RWPE1 (cell line): Measurements from ENCODE around the gene ULBP1.
A peak's percentile ranks its signal among the peaks of the same experiment; 100 is the strongest.
"Not testable (repeated sequence)": the region's sequence is repeated elsewhere in the genome, so short reads cannot be mapped to it uniquely, and the experiment has no call there.

ENCODE experiments used
- CTCF ChIA-PET: fragments of 350-600 bp; sonication (Branson Sonifier 250); formaldehyde crosslinking; extraction: SDS; loops from one replicate; lab custom pipeline; 2021; lab: Yijun Ruan, JAX
- POLR2A ChIA-PET: fragments of 400-600 bp; formaldehyde crosslinking; extraction: SDS; loops from one replicate; lab custom pipeline; 2020; ENCODE audit warnings: antibody characterized with exemption; ENCODE audit not compliant: low non-redundant PET; lab: Yijun Ruan, JAX
- DNase-seq: peaks from one replicate; pipeline ENCODE4 v3.0.0; 2012; ENCODE audit warnings: low spot score
- H3K27ac ChIP-seq: fragments of 450-650 bp; 2 replicates; pipeline ENCODE4 v1.5.1; 2017
- CTCF ChIP-seq: fragments of 450-650 bp; conservative IDR thresholded peaks from 2 replicates; pipeline ENCODE4 v1.5.1; 2017; ENCODE audit warnings: low read depth, mild to moderate bottlenecking

ULBP1 gene

GRCh38 chr6:149951626-149952025, 12.1 kb upstream of the ULBP1 start:
- POLR2A ChIA-PET, result no interaction called here
- CTCF ChIA-PET, result no interaction called here
- H3K27ac ChIP-seq, result no peak overlapping the region
- no peak for DNase-seq
- TF ChIP-seq CTCF, result no peak

- POLR2A ChIA-PET, DNase-seq, H3K27ac ChIP-seq: not testable (repeated sequence)
- CTCF ChIA-PET, result interaction anchor here (0.7 kb wide), 1 partner anchor 38 kb away, joined by 3 read pairs; no protein-coding TSS in a partner anchor
Measured at GRCh38 chr6:149953390-149953789, 10.4 kb upstream of the ULBP1 start.

- H3K27ac ChIP-seq, POLR2A ChIA-PET, DNase-seq, CTCF ChIA-PET: not testable (repeated sequence)
- TF ChIP-seq CTCF, result peak; percentile 33
Measured at GRCh38 chr6:149953934-149954327, 9.8 kb upstream of the ULBP1 start.

GRCh38 chr6:149954328-149954983, 9.3 kb upstream of the ULBP1 start:
- CTCF ChIA-PET, result not testable (repeated sequence)

GRCh38 chr6:149954984-149955653, 8.6 kb upstream of the ULBP1 start:
- POLR2A ChIA-PET, CTCF ChIA-PET, DNase-seq: not testable (repeated sequence)

More at GRCh38 chr6:149954328-149954983, 9.3 kb upstream of the ULBP1 start:
- POLR2A ChIA-PET, H3K27ac ChIP-seq, DNase-seq: not testable (repeated sequence)

GRCh38 chr6:149955654-149956317, 8.0 kb upstream of the ULBP1 start:
- H3K27ac ChIP-seq, CTCF ChIA-PET, POLR2A ChIA-PET, DNase-seq: not testable (repeated sequence)

More at GRCh38 chr6:149954984-149955653, 8.6 kb upstream of the ULBP1 start:
- not testable (repeated sequence) for H3K27ac ChIP-seq

GRCh38 chr6:149958124-149958523, 5.6 kb upstream of the ULBP1 start:
- H3K27ac ChIP-seq, DNase-seq, POLR2A ChIA-PET, CTCF ChIA-PET: not testable (repeated sequence)

GRCh38 chr6:149959806-149960205, 3.9 kb upstream of the ULBP1 start:
- CTCF ChIA-PET, POLR2A ChIA-PET, DNase-seq, H3K27ac ChIP-seq: not testable (repeated sequence)

GRCh38 chr6:149960488-149960887, 3.3 kb upstream of the ULBP1 start:
- TF ChIP-seq CTCF, result no peak
- H3K27ac ChIP-seq, result no peak overlapping the region
- ChIA-PET POLR2A (no interaction called here), CTCF (no interaction called here)
- DNase-seq, result no peak
